Measurements from ENCODE around the gene SEL1L3. TPM values are rescaled to one million over a fixed set of nuclear protein-coding genes. Genes with fewer than 3 reads are reported as not detected.

The SEL1L3 gene
- total and polyA plus RNA-seq, 9 of the 15 experiments (the other 6 are each of a cell fraction or from before 2014, with no cell fraction given), result 10.0 to 44.3 (median 21.6) TPM

GRCh38 chr4:25756503-25756902 lies 106.3 kb downstream of the SEL1L3 start:
- FAIRE-seq (no peak), DNase-seq (ENCODE audit: extremely low read depth in 1 of 4, low spot score in 3 of 4) (no peak), ATAC-seq (no peak)
- H3K27me3 ChIP-seq (ENCODE audit: control insufficient read depth in 2 of 2, insufficient read depth in 2 of 2, low read length in 2 of 2), result no peaks in the 10 kb centered on the region
- no peak overlapping the region for H3K4me2 ChIP-seq (ENCODE audit: insufficient read depth, low read length)
- no peaks in the 10 kb centered on the region for H3K9me3 ChIP-seq (replicated peaks; ENCODE audit: control insufficient read depth, insufficient read depth, low read depth, low read length)
- intact Hi-C loops (cut with micrococcal nuclease), result no loop called here
- H3K4me1 ChIP-seq (replicated peaks in 1 of 2; ENCODE audit: control insufficient read depth in 2 of 2, insufficient read depth in 2 of 2, low read length in 2 of 2), result no peaks in the 10 kb centered on the region
- H2AFZ ChIP-seq (ENCODE audit: low read depth, low read length), result no peak overlapping the region
- WGBS (ENCODE audit: insufficient coverage, low coverage, missing lambda C conversion rate), result 76% methylated on average over 5 of the region's 5 CpGs
- ChIA-PET CTCF (ENCODE audit: low intra/inter-chr PET ratio) (no interaction called here), POLR2A (interaction anchor here (0.9 to 2.0 kb wide), 3 partner anchors 10 to 25 kb away, joined by 3 to 7 read pairs (median 3); no protein-coding TSS in a partner anchor)
- no peaks in the 10 kb centered on the region for H3K79me2 ChIP-seq (ENCODE audit: control insufficient read depth, insufficient read depth, low read length)
- BruUV-seq (replicated peaks), result no TSS peak
- H4K20me1 ChIP-seq (replicated peaks; ENCODE audit: control insufficient read depth, insufficient read depth, low read length), result no peaks in the 10 kb centered on the region
- H3K9me1 ChIP-seq (ENCODE audit: control insufficient read depth, insufficient read depth, low read length), result no peaks in the 10 kb centered on the region
- in situ Hi-C loops (cut with MboI), result no loop called here
- no peak overlapping the region for H3K27ac ChIP-seq (ENCODE audit: extremely low read depth, low read depth, low read length)
- peaks cover 8% of the 10 kb centered on the region; the same call in 2 of the 3 replicates for H3K36me3 ChIP-seq (ENCODE audit: control insufficient read depth, insufficient read depth, low read length)
- no peak overlapping the region for H3K4me3 ChIP-seq
- TF ChIP-seq ZBTB2 (IDR thresholded peaks at IDR 0.05), result no peak
- no peak for TF ChIP-seq RBBP5 (IDR thresholded peaks at IDR 0.05; ENCODE audit: borderline replicate concordance, insufficient read depth, low read length, poor library complexity, severe bottlenecking)
- TF ChIP-seq RNF2 (IDR thresholded peaks at IDR 0.05), result no peak
- TF ChIP-seq MCM7 (IDR thresholded peaks at IDR 0.05), result no peak
- TF ChIP-seq TCF7 (IDR thresholded peaks at IDR 0.05; ENCODE audit: borderline replicate concordance), result no peak
- no peak for TF ChIP-seq ZNF57 (CRISPR knock-in tag; IDR thresholded peaks at IDR 0.05)
- TF ChIP-seq CBX2 (IDR thresholded peaks at IDR 0.05; ENCODE audit: insufficient read depth, low read length, poor library complexity, severe bottlenecking), result no peak
- no peak for TF ChIP-seq HNRNPL (IDR thresholded peaks at IDR 0.05; ENCODE audit: low read depth, low read length)
- TF ChIP-seq E2F5 (CRISPR knock-in tag; IDR thresholded peaks at IDR 0.05), result no peak
- no peak for TF ChIP-seq CTCFL (IDR thresholded peaks at IDR 0.05; ENCODE audit: borderline replicate concordance, insufficient read depth, low read depth, low read length, poor library complexity, severe bottlenecking)
- no peak for TF ChIP-seq TFE3 (CRISPR knock-in tag; IDR thresholded peaks at IDR 0.05)
- TF ChIP-seq ZNF431 (CRISPR knock-in tag; IDR thresholded peaks at IDR 0.05), result no peak
- no peak for TF ChIP-seq ETV1 (tag; conservative IDR thresholded peaks at IDR 0.05; ENCODE audit: low read depth)
- no peak for TF ChIP-seq FOXK1 (CRISPR knock-in tag; IDR thresholded peaks at IDR 0.05; ENCODE audit: borderline replicate concordance)
- no peak overlapping the region for H3K9ac ChIP-seq (ENCODE audit: insufficient read depth in 1 of 2, low read depth in 2 of 2, low read length in 2 of 2)
